Caco-2 (cell line): ENCODE results near the gene TRIO. TPM values are rescaled to one million over a fixed set of nuclear protein-coding genes. Genes with fewer than 3 reads are reported as not detected.

Experiments
- BruUV-seq: library from RNA; stranded (reverse); fragments of 400-500 nt; replicated peaks from 2 replicates; lab custom pipeline; 2021; lab: Mats Ljungman, UMichigan
- CTCF ChIA-PET: fragments of 300-600 bp; sonication (Branson Sonifier 250); formaldehyde crosslinking; loops from one replicate; lab custom pipeline; 2022; ENCODE audit warnings: antibody characterized with exemption; lab: Charles Lee
- POLR2A ChIA-PET: fragments of 300-600 bp; sonication (Branson Sonifier 250); formaldehyde crosslinking; loops from one replicate; lab custom pipeline; 2022; ENCODE audit warnings: antibody characterized with exemption; lab: Charles Lee
- DNase-seq, 2 experiments: peaks; one replicate each; pipeline versions ENCODE4 v3.0.0 to v3.0.0-alpha.2; 2020 to 2022
- H3K27me3 ChIP-seq: replicated peaks from 2 replicates; pipeline ENCODE4 v1.6.0; 2011; ENCODE audit warnings: low read length; ENCODE audit not compliant: control insufficient read depth, insufficient read depth
- H3K36me3 ChIP-seq: 2 replicates; pipeline ENCODE4 v1.5.1; 2011; ENCODE audit warnings: low read length; ENCODE audit not compliant: control insufficient read depth, insufficient read depth
- H3K4me1 ChIP-seq: fragments of 250-450 bp; sonication (Bioruptor Pico); 2 replicates; pipeline ENCODE4 v1.5.1; 2020; ENCODE audit warnings: mild to moderate bottlenecking
- H3K4me3 ChIP-seq: 2 replicates; pipeline ENCODE4 v1.5.1; 2011; ENCODE audit warnings: low read depth, mild to moderate bottlenecking, control low read depth, low read length
- H3K9me3 ChIP-seq: fragments of 250-450 bp; sonication (Bioruptor Pico); 2 replicates; pipeline ENCODE4 v1.5.1; 2020; ENCODE audit warnings: mild to moderate bottlenecking, moderate library complexity
- H3K27ac Mint-ChIP-seq: one replicate; pipeline ENCODE4 v1.8.0; 2022; ENCODE audit warnings: mixed read lengths; ENCODE audit not compliant: unreplicated experiment
- H3K27me3 Mint-ChIP-seq: one replicate; pipeline ENCODE4 v1.8.0; 2022; ENCODE audit warnings: mixed read lengths; ENCODE audit not compliant: insufficient read depth, unreplicated experiment
- H3K36me3 Mint-ChIP-seq: one replicate; pipeline ENCODE4 v1.8.0; 2022; ENCODE audit warnings: mild to moderate bottlenecking, mixed read lengths; ENCODE audit not compliant: insufficient read depth, unreplicated experiment
- H3K4me1 Mint-ChIP-seq: one replicate; pipeline ENCODE4 v1.8.0; 2022; ENCODE audit warnings: low read depth, mixed read lengths; ENCODE audit not compliant: unreplicated experiment
- H3K4me3 Mint-ChIP-seq: one replicate; pipeline ENCODE4 v1.8.0; 2022; ENCODE audit warnings: mild to moderate bottlenecking, moderate library complexity, mixed read lengths; ENCODE audit not compliant: unreplicated experiment
- H3K9me3 Mint-ChIP-seq: one replicate; pipeline ENCODE4 v1.8.0; 2022; ENCODE audit warnings: mixed read lengths; ENCODE audit not compliant: unreplicated experiment
- intact Hi-C: fragments of 100-400 bp; cut with micrococcal nuclease; formaldehyde crosslinking; loops from one replicate; pipeline ENCODE4 v1.10.0; 2022; ENCODE audit not compliant: unreplicated experiment
- total RNA-seq: library from RNA; stranded (reverse); gene quantifications from 2 replicates; pipeline ENCODE4 v1.2.3, GENCODE V29; 2022
- TF ChIP-seq, protein P1 (sequence below), 2 experiments: fragments of 200-600 bp in 1 of 2; IDR thresholded peaks; 1 replicate in 1 of 2; 2 replicates in 1 of 2; pipeline versions ENCODE4 v1.5.1 to v1.8.0; 2011 to 2022; ENCODE audit warnings: antibody characterized with exemption in 1 of 2, control low read depth in 1 of 2, inconsistent platforms in 1 of 2, low read depth in 1 of 2, low read length in 1 of 2, mild to moderate bottlenecking in 1 of 2, moderate library complexity in 1 of 2; ENCODE audit not compliant: insufficient read depth in 1 of 2, severe bottlenecking in 1 of 2, unreplicated experiment in 1 of 2

The TRIO gene
- total RNA-seq, 1 experiment from 2014 or later: 92.0 TPM

DNA sequence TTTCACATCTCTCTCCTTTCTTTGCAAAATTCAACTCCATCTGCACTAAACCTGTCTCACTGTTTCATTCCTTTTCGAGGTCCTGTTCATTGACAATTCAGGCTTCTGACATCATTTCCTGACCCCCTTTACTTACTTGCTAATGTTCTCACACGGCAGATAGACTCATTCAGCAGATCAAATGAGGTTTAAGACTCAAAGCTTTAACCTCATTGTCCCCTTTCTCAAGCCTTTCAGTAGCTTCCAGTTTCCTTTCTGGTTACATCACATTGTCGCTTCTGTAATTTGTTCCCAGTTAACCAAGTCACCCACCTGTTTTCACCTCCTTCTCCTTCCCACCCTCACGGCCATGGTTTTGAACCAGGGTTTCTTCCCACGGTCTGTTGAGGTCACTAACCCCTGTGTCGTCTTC, 295.1 kb downstream of the TRIO start:
- Histone ChIP-seq H3K36me3 (no peaks in the 10 kb centered on the region), H3K4me1 (no peaks in the 10 kb centered on the region), H3K4me3 (no peak overlapping the region), H3K27me3 (no peaks in the 10 kb centered on the region), H3K9me3 (no peaks in the 10 kb centered on the region)
- Mint-ChIP-seq H3K27ac (no peak overlapping the region), H3K4me3 (no peak overlapping the region), H3K4me1 (no peaks in the 10 kb centered on the region), H3K27me3 (no peaks in the 10 kb centered on the region), H3K9me3 (no peaks in the 10 kb centered on the region), H3K36me3 (peaks cover 46% of the 10 kb centered on the region)
- TF ChIP-seq, protein P1, sequence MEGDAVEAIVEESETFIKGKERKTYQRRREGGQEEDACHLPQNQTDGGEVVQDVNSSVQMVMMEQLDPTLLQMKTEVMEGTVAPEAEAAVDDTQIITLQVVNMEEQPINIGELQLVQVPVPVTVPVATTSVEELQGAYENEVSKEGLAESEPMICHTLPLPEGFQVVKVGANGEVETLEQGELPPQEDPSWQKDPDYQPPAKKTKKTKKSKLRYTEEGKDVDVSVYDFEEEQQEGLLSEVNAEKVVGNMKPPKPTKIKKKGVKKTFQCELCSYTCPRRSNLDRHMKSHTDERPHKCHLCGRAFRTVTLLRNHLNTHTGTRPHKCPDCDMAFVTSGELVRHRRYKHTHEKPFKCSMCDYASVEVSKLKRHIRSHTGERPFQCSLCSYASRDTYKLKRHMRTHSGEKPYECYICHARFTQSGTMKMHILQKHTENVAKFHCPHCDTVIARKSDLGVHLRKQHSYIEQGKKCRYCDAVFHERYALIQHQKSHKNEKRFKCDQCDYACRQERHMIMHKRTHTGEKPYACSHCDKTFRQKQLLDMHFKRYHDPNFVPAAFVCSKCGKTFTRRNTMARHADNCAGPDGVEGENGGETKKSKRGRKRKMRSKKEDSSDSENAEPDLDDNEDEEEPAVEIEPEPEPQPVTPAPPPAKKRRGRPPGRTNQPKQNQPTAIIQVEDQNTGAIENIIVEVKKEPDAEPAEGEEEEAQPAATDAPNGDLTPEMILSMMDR (IDR thresholded peaks at IDR 0.05; ENCODE audit: insufficient read depth in 1 of 2, low read depth in 1 of 2, low read length in 1 of 2, severe bottlenecking in 1 of 2, unreplicated experiment in 1 of 2): no peak
- no TSS peak for BruUV-seq
- POLR2A ChIA-PET: no interaction called here
- CTCF ChIA-PET: no interaction called here
- DNase-seq: no peak
- intact Hi-C loops: no loop called here

GRCh38 chr5:14439087-14439871, 296.1 kb downstream of the TRIO start:
- CTCF ChIA-PET: no interaction called here
- Mint-ChIP-seq H3K4me1 (no peaks in the 10 kb centered on the region), H3K27ac (no peak overlapping the region), H3K27me3 (no peaks in the 10 kb centered on the region), H3K4me3 (no peak overlapping the region), H3K36me3 (peaks cover 42% of the 10 kb centered on the region), H3K9me3 (no peaks in the 10 kb centered on the region)
- TF ChIP-seq, protein P1 (IDR thresholded peaks at IDR 0.05; ENCODE audit: insufficient read depth in 1 of 2, low read depth in 1 of 2, low read length in 1 of 2, severe bottlenecking in 1 of 2, unreplicated experiment in 1 of 2): no peak
- intact Hi-C loops: no loop called here
- BruUV-seq: no TSS peak
- no peak for DNase-seq
- no peak overlapping the region for H3K4me3 ChIP-seq
- no peaks in the 10 kb centered on the region for H3K4me1 ChIP-seq
- no peaks in the 10 kb centered on the region for H3K27me3 ChIP-seq
- H3K36me3 ChIP-seq: no peaks in the 10 kb centered on the region
- POLR2A ChIA-PET: no interaction called here
- no peaks in the 10 kb centered on the region for H3K9me3 ChIP-seq

DNA sequence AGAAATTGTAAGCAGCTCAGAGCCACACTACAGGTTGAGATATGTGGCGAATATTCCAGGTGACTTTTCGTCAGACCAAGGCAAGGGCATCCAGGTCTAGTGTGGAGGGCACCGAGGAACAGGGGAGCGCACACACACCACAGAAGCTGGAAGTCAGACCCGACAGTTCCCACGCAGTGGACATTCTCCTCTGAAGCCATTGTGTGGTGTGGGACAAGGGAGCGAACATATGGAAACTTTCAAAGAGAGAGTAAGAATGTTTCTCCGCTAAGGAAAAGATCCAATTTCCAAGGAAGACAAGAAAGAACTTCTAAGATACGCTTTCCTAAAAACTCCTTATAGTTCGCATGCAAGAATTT, 297.1 kb downstream of the TRIO start:
- Mint-ChIP-seq H3K27me3 (no peaks in the 10 kb centered on the region), H3K27ac (no peak overlapping the region), H3K4me1 (no peaks in the 10 kb centered on the region), H3K4me3 (no peak overlapping the region), H3K9me3 (no peaks in the 10 kb centered on the region), H3K36me3 (peaks cover 41% of the 10 kb centered on the region)
- TF ChIP-seq, protein P1 (IDR thresholded peaks at IDR 0.05; ENCODE audit: insufficient read depth in 1 of 2, low read depth in 1 of 2, low read length in 1 of 2, severe bottlenecking in 1 of 2, unreplicated experiment in 1 of 2): no peak
- Histone ChIP-seq H3K27me3 (no peaks in the 10 kb centered on the region), H3K36me3 (no peaks in the 10 kb centered on the region), H3K4me1 (no peaks in the 10 kb centered on the region), H3K4me3 (no peak overlapping the region), H3K9me3 (no peaks in the 10 kb centered on the region)
- ChIA-PET POLR2A (no interaction called here), CTCF (no interaction called here)
- DNase-seq: no peak
- intact Hi-C loops: no loop called here
- no TSS peak for BruUV-seq
